GM15510 (cell line): Measurements from ENCODE around the gene TERC.

Experiments
- POLR2A ChIP-seq: IDR thresholded peaks from 3 replicates; pipeline ENCODE4 v1.6.1; 2011; ENCODE audit warnings: borderline replicate concordance; ENCODE audit not compliant: insufficient read length; ENCODE audit errors: extremely low read depth

TERC gene

GRCh38 chr3:169780742-169781141 lies 15.9 kb upstream of the TERC start:
- no peak for TF ChIP-seq POLR2A

- no peak for TF ChIP-seq POLR2A
Measured at GRCh38 chr3:169777822-169778221, 13.0 kb upstream of the TERC start.

GRCh38 chr3:169774186-169774585 lies 9.3 kb upstream of the TERC start:
- no peak for TF ChIP-seq POLR2A

GRCh38 chr3:169772897-169773816 lies 8.3 kb upstream of the TERC start, which contains the start of gene MYNN:
Gene MYNN (plus strand): TSS chr3:169773396. CDS start chr3:169774296, 900 bp downstream.
- peak; percentile 98 for TF ChIP-seq POLR2A

GRCh38 chr3:169772305-169772896 lies 7.5 kb upstream of the TERC start:
- TF ChIP-seq POLR2A = no peak

GRCh38 chr3:169771497-169772304 lies 6.8 kb upstream of the TERC start:
- TF ChIP-seq POLR2A = no peak

GRCh38 chr3:169769287-169770181 lies 4.7 kb upstream of the TERC start, which contains the start of gene ACTRT3:
Gene ACTRT3 (minus strand): TSS chr3:169769561. CDS start chr3:169769520, 41 bp downstream.
- TF ChIP-seq POLR2A = peak; percentile 60

GRCh38 chr3:169764312-169764881 lies 463 bp downstream of the TERC start:
- peak; percentile 50 for TF ChIP-seq POLR2A

GRCh38 chr3:169760479-169760878 lies 4.4 kb downstream of the TERC start:
- TF ChIP-seq POLR2A = no peak

GRCh38 chr3:169759256-169759655 lies 5.6 kb downstream of the TERC start:
- TF ChIP-seq POLR2A = no peak

GRCh38 chr3:169758359-169758994 lies 6.4 kb downstream of the TERC start:
- TF ChIP-seq POLR2A = no peak

GRCh38 chr3:169755488-169755887 lies 9.4 kb downstream of the TERC start:
- TF ChIP-seq POLR2A = no peak

GRCh38 chr3:169754711-169755110 lies 10.1 kb downstream of the TERC start:
- no peak for TF ChIP-seq POLR2A
